AG04450 (cell line): Measurements from ENCODE around the gene BDH2. TPM values are rescaled to one million over a fixed set of nuclear protein-coding genes. Genes with fewer than 3 reads are reported as not detected.

Source experiments
- CTCF ChIA-PET: fragments of 300-600, 350-600 bp; formaldehyde crosslinking; extraction: SDS; loops from one replicate; lab custom pipeline; 2022; ENCODE audit warnings: antibody characterized with exemption, inconsistent platforms; lab: Charles Lee
- POLR2A ChIA-PET: fragments of 350-600 bp; formaldehyde crosslinking; extraction: SDS; loops from one replicate; lab custom pipeline; 2021; ENCODE audit warnings: antibody characterized with exemption, inconsistent platforms; lab: Yijun Ruan, JAX
- DNase-seq: peaks from one replicate; pipeline ENCODE4 v3.0.0-alpha.2; 2011; ENCODE audit warnings: low read depth, low spot score
- H3K27ac ChIP-seq: one replicate; pipeline ENCODE4 v1.5.1; 2012; ENCODE audit warnings: low read depth, low read length, control low read depth
- H3K27me3 ChIP-seq: one replicate; pipeline ENCODE4 v1.6.0; 2012; ENCODE audit warnings: low read length; ENCODE audit not compliant: control insufficient read depth, insufficient read depth
- H3K4me3 ChIP-seq: 2 replicates; pipeline ENCODE4 v1.5.1; 2011; ENCODE audit warnings: mild to moderate bottlenecking, low read depth, low read length, control low read depth
- H3K9me3 ChIP-seq: 2 replicates; pipeline ENCODE4 v1.5.1; 2012; ENCODE audit warnings: low read length; ENCODE audit not compliant: control insufficient read depth, insufficient read depth
- CTCF ChIP-seq: IDR thresholded peaks from 2 replicates; pipeline ENCODE4 v1.5.1; 2011; ENCODE audit warnings: low read depth, low read length, control low read depth, inconsistent platforms
- polyA plus RNA-seq: library from polyadenylated mRNA; depleted of rRNA; stranded (reverse); fragments of >200 nt; gene quantifications from 2 replicates; pipeline ENCODE4 v1.2.3, GENCODE V29; 2011

Gene BDH2
- polyA plus RNA-seq, 1 experiment, result 109 TPM

- H3K4me3 ChIP-seq, result no peak overlapping the region
- no peak for DNase-seq
- TF ChIP-seq CTCF, result no peak
- CTCF ChIA-PET, result interaction anchor here (2.7 kb wide), 1 partner anchor 8 kb away, joined by 16 read pairs; the partner anchor contains the start of gene BDH2
- no peaks in the 10 kb centered on the region for H3K27me3 ChIP-seq
- POLR2A ChIA-PET, result interaction anchor here (0.7 kb wide), 1 partner anchor 23 kb away, joined by 3 read pairs; no protein-coding TSS in a partner anchor
- no peak overlapping the region for H3K27ac ChIP-seq
- H3K9me3 ChIP-seq, result no peaks in the 10 kb centered on the region
Observed at GRCh38 chr4:103108542-103108941, 8.9 kb upstream of the BDH2 start.

- ChIA-PET CTCF (no interaction called here), POLR2A (no interaction called here)
- no peak for TF ChIP-seq CTCF
- Histone ChIP-seq H3K9me3 (no peaks in the 10 kb centered on the region), H3K27ac (no peak overlapping the region), H3K27me3 (no peaks in the 10 kb centered on the region), H3K4me3 (no peak overlapping the region)
- no peak for DNase-seq
Observed at GRCh38 chr4:103105558-103106356, 6.1 kb upstream of the BDH2 start.

GRCh38 chr4:103104886-103105285 lies 5.3 kb upstream of the BDH2 start:
- ChIA-PET POLR2A (no interaction called here), CTCF (interaction anchor here (1.5 kb wide), 1 partner anchor 13 kb away, joined by 6 read pairs; no protein-coding TSS in a partner anchor)
- no peak for DNase-seq
- no peak for TF ChIP-seq CTCF
- no peaks in the 10 kb centered on the region for H3K27me3 ChIP-seq
- H3K4me3 ChIP-seq, result no peak overlapping the region
- H3K27ac ChIP-seq, result no peak overlapping the region
- H3K9me3 ChIP-seq, result no peaks in the 10 kb centered on the region

- DNase-seq, result no peak
- Histone ChIP-seq H3K9me3 (no peaks in the 10 kb centered on the region), H3K4me3 (no peak overlapping the region), H3K27me3 (no peaks in the 10 kb centered on the region), H3K27ac (no peak overlapping the region)
- ChIA-PET CTCF (interaction anchor here (0.5 to 4.5 kb wide), 16 partner anchors 8 to 668 kb away, joined by 3 to 30 read pairs (median 5); partner anchors contain the start of genes SLC9B1 and SLC9B2), POLR2A (no interaction called here)
- TF ChIP-seq CTCF, result no peak
Observed at GRCh38 chr4:103100691-103101090, 1.1 kb upstream of the BDH2 start.
